ENCODE measurements around the gene IQCK.

Gene IQCK

DNA sequence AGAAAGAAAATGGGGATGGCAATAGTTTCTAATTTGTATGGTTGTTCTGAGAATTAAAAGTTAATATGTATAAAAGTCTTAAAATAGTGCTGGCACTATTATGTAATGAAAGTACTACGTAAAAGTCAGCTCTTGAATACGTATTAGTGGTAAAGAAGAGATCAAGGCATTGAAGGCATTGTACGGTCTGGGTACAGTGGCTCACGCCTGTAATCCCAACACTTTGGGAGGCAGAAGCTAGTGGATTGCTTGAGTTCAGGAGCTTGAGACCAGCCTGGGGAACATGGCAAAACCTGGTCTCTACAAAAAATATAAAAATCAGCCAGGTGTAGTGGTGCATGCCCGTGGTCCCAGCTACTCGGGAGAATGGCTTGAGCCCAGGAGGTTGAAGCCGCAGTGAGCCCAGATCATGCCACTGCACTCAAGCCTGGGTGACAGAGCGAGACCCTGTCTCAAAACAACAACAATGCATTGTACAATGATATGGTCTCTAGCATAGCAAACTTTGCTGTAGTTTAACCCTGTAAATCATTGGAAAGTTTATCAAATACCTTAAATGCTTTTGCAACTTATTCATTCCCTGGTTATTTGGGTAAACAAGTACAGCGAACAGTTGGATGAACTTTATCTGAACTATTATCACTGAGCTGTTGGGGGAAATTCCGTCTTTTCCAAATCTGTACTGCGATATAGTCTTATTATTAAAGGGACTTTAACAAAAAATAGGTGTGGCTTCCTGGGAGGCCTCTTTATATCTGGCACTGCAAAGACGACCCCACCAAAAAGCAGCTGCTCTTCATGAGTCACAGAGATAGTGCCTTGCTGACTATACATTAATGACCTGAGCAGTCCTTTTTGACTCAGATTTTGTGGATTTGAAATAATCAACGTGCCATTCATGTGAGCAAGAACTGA lies 93.0 kb downstream of the IQCK start:
- Histone ChIP-seq H2AFZ (ENCODE audit: low read depth, low read length) (no peak overlapping the region), H3K9me3 (ENCODE audit: low read length) (peaks cover 10% of the 10 kb centered on the region), H3K36me3 (ENCODE audit: insufficient read depth, low read length) (no peaks in the 10 kb centered on the region), H3K27me3 (ENCODE audit: insufficient read depth, low read length) (no peaks in the 10 kb centered on the region), H3K4me3 (ENCODE audit: low read length) (no peak overlapping the region), H3K4me1 (ENCODE audit: insufficient read depth, low read length) (no peaks in the 10 kb centered on the region)

DNA sequence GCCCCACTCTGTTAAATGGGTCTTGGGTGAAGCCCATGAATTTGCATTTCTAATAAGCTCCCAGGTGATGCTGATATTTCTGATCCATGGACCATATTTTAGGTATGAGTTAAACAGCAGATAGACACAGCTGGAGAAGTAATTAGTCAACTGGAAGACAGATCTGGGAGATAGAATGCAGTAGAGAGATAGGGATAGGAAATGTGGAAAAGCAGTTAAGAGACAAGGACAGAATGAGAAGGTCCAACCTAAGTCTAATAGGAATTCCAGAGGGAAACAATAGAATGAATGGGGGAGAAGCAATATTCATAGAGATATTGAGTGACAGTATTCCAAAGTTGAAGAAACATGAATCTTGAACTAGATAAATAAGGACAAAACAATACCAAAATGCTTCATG lies 94.9 kb downstream of the IQCK start:
- no peaks in the 10 kb centered on the region for H3K27me3 ChIP-seq (ENCODE audit: insufficient read depth, low read length)
- no peaks in the 10 kb centered on the region for H3K36me3 ChIP-seq (ENCODE audit: insufficient read depth, low read length)
- no peak overlapping the region for H3K4me3 ChIP-seq (ENCODE audit: low read length)
- no peak overlapping the region for H2AFZ ChIP-seq (ENCODE audit: low read depth, low read length)
- peaks cover 4% of the 10 kb centered on the region for H3K9me3 ChIP-seq (ENCODE audit: low read length)
- H3K4me1 ChIP-seq (ENCODE audit: insufficient read depth, low read length) = no peaks in the 10 kb centered on the region

DNA sequence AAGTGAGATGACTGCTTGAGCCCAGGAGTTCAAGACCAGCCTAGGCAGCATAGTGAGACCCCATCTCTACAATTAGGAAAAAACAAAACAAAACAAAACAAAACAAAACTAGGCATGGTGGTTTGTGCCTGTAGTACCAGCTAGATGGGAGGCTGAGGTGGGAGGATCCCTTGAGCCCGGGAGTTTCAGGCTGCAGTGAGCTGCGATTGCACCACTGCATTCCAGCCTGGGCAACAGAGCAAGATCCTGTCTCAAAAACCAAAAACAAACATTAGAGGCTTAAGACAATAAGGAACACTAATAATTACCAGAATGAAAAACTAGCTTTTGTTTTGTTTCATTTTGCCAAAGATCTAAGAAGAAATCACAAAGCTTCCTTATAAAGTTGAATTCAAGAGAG lies 97.3 kb downstream of the IQCK start:
- Histone ChIP-seq H3K27me3 (ENCODE audit: insufficient read depth, low read length) (no peaks in the 10 kb centered on the region), H3K4me3 (ENCODE audit: low read length) (no peak overlapping the region), H2AFZ (ENCODE audit: low read depth, low read length) (no peak overlapping the region)

DNA sequence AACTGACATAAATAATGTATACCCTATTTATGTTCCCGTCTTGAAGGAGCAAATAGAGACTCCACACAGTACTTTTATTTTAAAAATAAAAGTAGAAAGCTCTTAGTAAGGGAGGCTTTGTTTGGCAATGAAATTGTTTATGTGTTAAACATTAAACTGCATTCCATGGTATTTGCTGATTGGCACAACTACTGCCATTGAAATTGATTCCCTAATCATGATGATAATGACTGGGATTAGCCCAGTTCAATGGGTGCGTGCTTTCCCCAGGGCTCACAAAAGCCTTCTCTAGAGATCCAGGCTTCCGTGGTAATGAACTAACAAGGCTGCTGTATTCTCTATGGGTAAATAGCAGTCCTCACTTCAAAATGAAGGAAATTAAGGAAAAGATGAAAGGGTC lies 99.1 kb downstream of the IQCK start:
- H3K4me1 ChIP-seq (ENCODE audit: insufficient read depth, low read length) = no peaks in the 10 kb centered on the region
- H2AFZ ChIP-seq (ENCODE audit: low read depth, low read length) = no peak overlapping the region
- H3K27me3 ChIP-seq (ENCODE audit: insufficient read depth, low read length) = no peaks in the 10 kb centered on the region
- no peak overlapping the region for H3K4me3 ChIP-seq (ENCODE audit: low read length)
- no peaks in the 10 kb centered on the region for H3K36me3 ChIP-seq (ENCODE audit: insufficient read depth, low read length)
- H3K9me3 ChIP-seq (ENCODE audit: low read length) = peaks cover 4% of the 10 kb centered on the region

More for the DNA sequence above, 97.3 kb downstream of the IQCK start:
- Histone ChIP-seq H3K9me3 (ENCODE audit: low read length) (peaks cover 4% of the 10 kb centered on the region), H3K4me1 (ENCODE audit: insufficient read depth, low read length) (no peaks in the 10 kb centered on the region), H3K36me3 (ENCODE audit: insufficient read depth, low read length) (no peaks in the 10 kb centered on the region)

DNA sequence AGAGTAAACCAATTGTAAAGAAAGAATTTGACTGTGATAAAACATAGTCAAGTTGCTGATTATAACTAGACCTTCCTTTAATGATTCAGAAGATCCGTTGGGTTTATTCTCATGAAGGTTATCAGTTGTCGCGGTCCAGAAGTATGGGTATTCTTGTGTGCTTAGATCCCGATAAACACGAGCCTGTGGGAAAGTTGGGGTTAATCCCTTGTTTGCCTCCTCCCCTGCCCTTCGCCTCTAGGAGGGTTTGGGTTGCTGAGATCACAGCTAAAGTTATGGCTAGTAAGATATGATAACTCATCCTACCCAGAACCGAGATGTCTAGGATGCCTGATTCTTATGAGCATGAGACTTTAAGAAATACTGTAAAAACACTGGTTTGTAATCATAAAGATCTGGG lies 99.8 kb downstream of the IQCK start:
- H3K36me3 ChIP-seq (ENCODE audit: insufficient read depth, low read length) = no peaks in the 10 kb centered on the region
- H3K4me3 ChIP-seq (ENCODE audit: low read length) = no peak overlapping the region
- no peaks in the 10 kb centered on the region for H3K27me3 ChIP-seq (ENCODE audit: insufficient read depth, low read length)
- no peak overlapping the region for H2AFZ ChIP-seq (ENCODE audit: low read depth, low read length)
- H3K9me3 ChIP-seq (ENCODE audit: low read length) = peaks cover 3% of the 10 kb centered on the region
- no peaks in the 10 kb centered on the region for H3K4me1 ChIP-seq (ENCODE audit: insufficient read depth, low read length)

DNA sequence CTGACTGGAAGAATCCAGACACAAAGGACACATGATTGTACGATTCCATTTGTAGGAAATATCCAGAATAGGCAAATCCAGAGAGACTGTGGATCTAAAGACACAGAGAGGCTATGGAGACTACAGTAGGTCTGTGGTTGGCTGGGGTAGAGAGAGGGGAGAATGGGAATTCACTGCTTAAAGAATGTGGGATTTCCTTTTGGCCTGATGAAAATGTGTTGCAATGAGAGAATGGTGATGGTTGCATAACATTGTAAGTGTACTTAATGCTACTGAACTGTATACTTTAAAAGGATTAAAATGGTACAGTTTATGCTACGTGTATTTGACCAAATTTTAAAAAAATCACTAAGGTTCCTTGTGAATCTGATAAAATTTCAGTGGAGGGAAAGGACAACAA lies 104.5 kb downstream of the IQCK start:
- no peaks in the 10 kb centered on the region for H3K9me3 ChIP-seq (ENCODE audit: low read length)
- peaks cover 3% of the 10 kb centered on the region for H3K4me1 ChIP-seq (ENCODE audit: insufficient read depth, low read length)
- no peaks in the 10 kb centered on the region for H3K27me3 ChIP-seq (ENCODE audit: insufficient read depth, low read length)
- no peak overlapping the region for H3K4me3 ChIP-seq (ENCODE audit: low read length)
- H3K36me3 ChIP-seq (ENCODE audit: insufficient read depth, low read length) = peaks cover 2% of the 10 kb centered on the region
- no peak overlapping the region for H2AFZ ChIP-seq (ENCODE audit: low read depth, low read length)

DNA sequence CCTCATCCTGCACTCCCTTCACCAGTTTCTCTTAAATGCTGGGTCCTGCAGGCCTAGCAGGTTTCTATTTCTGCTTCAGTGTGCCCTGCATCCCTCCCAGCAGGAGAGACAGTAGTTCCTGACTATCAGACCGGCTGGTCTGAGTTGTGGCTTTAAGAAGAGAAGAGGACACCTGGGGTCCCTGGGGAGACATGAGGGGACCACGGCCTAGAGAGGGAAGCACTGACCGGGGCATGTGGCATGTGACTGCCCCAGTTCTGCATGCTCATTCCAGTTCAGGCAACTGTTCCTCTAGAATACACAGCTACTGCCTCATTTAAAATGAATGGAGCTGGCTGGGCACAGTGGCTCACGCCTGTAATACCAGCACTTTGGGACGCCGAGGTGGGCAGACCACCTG lies 105.3 kb downstream of the IQCK start:
- Histone ChIP-seq H3K4me1 (ENCODE audit: insufficient read depth, low read length) (peaks cover 3% of the 10 kb centered on the region), H3K27me3 (ENCODE audit: insufficient read depth, low read length) (no peaks in the 10 kb centered on the region), H3K36me3 (ENCODE audit: insufficient read depth, low read length) (peaks cover 2% of the 10 kb centered on the region), H3K9me3 (ENCODE audit: low read length) (no peaks in the 10 kb centered on the region), H2AFZ (ENCODE audit: low read depth, low read length) (no peak overlapping the region), H3K4me3 (ENCODE audit: low read length) (no peak overlapping the region)

DNA sequence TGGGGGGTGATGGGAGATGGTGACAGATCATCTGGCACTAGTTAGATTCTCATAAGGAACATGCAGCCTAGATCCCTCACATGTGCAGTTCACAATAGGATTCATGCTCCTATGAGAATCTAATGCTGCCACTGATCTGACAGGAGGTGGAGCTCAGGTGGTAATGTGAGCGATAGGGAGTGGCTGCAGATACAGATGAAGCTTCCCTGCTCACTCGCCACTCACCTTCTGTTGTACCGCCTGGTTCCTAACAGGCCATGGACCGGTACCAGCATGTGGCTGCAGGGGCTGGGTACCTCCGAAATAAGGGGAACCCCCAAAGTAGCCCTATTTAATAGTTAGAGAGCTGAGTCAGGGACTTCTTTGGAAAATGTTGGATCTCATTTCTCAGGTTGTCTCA lies 106.1 kb downstream of the IQCK start:
- Histone ChIP-seq H3K9me3 (ENCODE audit: low read length) (no peaks in the 10 kb centered on the region), H3K4me3 (ENCODE audit: low read length) (no peak overlapping the region), H3K4me1 (ENCODE audit: insufficient read depth, low read length) (peaks cover 3% of the 10 kb centered on the region), H3K36me3 (ENCODE audit: insufficient read depth, low read length) (peaks cover 4% of the 10 kb centered on the region), H2AFZ (ENCODE audit: low read depth, low read length) (no peak overlapping the region), H3K27me3 (ENCODE audit: insufficient read depth, low read length) (no peaks in the 10 kb centered on the region)

DNA sequence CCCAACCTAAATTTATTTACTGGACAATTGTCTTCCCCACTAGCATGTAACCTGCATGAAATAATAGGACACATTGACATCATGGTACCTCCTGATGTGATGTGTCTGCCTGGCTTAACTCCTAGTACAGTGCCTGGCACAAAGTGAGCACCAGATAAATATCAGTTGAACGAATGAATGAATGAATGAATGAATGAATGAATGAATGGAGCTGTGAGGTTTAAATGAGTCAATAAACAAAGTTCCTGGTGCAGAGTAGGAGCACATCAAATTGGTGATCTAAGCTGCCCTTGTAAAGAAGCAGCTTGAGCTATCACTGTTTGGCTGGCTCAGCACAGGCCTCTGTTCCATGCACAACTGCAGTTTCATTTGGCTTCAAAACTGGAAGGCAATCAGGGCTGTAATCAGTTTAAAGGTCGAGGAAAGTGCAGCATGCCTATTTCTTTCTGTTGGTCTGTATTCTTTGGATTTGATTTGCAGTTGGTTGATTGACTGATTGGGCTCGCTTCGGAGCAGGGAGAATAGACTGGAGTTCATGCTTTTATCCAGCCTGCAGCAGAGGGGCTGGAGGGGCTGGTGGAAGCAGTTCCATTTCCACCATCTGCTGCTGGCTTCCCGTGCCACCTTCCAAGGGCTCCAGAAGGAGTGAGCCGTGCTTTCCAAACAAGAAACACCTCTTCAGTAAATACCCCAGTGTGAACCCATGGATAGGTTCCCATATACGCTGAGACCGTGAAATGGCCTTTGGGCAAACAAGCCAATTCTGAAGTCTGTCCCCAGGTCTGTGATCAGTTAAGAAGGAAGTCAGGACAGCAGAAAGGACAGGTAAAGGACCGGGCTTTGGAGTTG lies 112.0 kb downstream of the IQCK start:
- Histone ChIP-seq H3K27me3 (ENCODE audit: insufficient read depth, low read length) (no peaks in the 10 kb centered on the region), H3K36me3 (ENCODE audit: insufficient read depth, low read length) (peaks cover 8% of the 10 kb centered on the region), H3K4me3 (ENCODE audit: low read length) (no peak overlapping the region), H3K9me3 (ENCODE audit: low read length) (no peaks in the 10 kb centered on the region), H3K4me1 (ENCODE audit: insufficient read depth, low read length) (peaks cover 3% of the 10 kb centered on the region), H2AFZ (ENCODE audit: low read depth, low read length) (no peak overlapping the region)

DNA sequence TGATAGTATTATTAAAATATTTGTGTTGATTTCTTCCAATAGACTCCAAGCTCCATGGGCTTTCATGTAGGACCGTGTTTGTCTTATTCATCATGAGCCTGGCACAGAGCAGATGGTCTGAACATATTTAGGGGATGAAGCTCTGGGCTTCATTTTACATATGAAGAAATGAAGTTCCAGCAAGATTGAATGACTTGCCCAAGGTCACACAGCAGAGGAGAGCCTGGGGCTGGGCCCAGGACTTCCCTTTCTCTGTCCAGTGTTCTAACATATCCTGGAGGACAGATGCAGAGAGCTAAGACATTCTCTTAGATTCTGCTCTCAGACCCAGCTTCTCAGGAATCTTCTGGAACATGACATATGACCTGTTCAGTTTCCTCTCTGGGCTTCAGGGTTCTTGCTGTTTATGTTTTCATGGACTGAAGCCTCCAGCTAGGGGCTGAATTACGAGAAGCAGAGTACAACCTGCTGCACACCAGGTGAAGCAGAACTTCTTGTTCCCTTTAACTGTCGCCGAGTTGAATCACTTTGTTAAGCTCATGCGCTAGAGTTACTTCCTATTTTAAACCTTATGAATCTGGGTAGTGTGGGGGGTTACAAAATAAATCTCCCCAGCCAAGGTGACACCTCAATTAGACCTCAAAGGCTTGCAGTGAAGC lies 113.0 kb downstream of the IQCK start:
- Histone ChIP-seq H3K27me3 (ENCODE audit: insufficient read depth, low read length) (no peaks in the 10 kb centered on the region), H3K4me1 (ENCODE audit: insufficient read depth, low read length) (peaks cover 3% of the 10 kb centered on the region), H3K9me3 (ENCODE audit: low read length) (no peaks in the 10 kb centered on the region), H3K4me3 (ENCODE audit: low read length) (no peak overlapping the region), H3K36me3 (ENCODE audit: insufficient read depth, low read length) (peaks cover 8% of the 10 kb centered on the region), H2AFZ (ENCODE audit: low read depth, low read length) (no peak overlapping the region)

DNA sequence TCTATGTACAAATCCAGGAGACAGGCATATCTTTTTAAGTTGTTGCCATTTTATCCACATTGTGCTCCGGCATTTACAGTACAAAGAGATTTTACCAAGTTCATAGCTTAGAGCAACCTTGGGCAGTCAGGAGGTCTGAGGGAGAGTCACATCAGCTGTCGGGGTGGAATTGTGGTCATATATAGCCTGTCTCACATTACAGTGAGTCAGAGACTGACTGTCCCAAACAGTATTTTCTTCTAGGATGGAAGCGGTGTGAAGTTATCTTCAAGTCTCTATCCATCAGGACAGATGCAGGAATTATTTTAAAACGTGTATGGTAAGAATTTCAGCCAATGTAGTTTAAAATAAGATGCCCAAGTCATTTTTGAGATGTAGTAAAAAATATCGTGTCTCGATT lies 113.6 kb downstream of the IQCK start:
- Histone ChIP-seq H3K36me3 (ENCODE audit: insufficient read depth, low read length) (peaks cover 8% of the 10 kb centered on the region), H2AFZ (ENCODE audit: low read depth, low read length) (no peak overlapping the region), H3K9me3 (ENCODE audit: low read length) (no peaks in the 10 kb centered on the region), H3K27me3 (ENCODE audit: insufficient read depth, low read length) (no peaks in the 10 kb centered on the region), H3K4me1 (ENCODE audit: insufficient read depth, low read length) (peaks cover 3% of the 10 kb centered on the region), H3K4me3 (ENCODE audit: low read length) (no peak overlapping the region)

DNA sequence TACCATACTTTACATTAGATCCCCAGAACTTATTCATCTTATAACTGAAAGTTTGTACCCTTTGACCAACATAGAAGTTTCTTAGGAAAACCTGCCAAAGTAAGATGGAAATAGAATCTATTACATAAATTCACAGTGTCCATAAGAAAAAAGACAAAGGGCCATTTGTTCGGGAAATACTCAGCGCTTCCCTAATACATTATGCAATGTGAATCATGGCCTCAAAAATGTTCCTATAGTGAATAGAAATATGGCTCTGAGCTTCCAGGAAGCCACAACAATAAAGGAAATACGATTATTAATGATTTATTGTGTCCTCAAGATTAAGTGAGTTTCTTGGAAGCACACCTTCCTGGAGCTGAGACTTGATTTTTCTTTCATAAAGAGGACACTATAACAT lies 115.1 kb downstream of the IQCK start:
- H3K4me3 ChIP-seq (ENCODE audit: low read length) = no peak overlapping the region
- peaks cover 6% of the 10 kb centered on the region for H3K36me3 ChIP-seq (ENCODE audit: insufficient read depth, low read length)
- H3K4me1 ChIP-seq (ENCODE audit: insufficient read depth, low read length) = peaks cover 6% of the 10 kb centered on the region
- no peaks in the 10 kb centered on the region for H3K9me3 ChIP-seq (ENCODE audit: low read length)
- no peak overlapping the region for H2AFZ ChIP-seq (ENCODE audit: low read depth, low read length)
- no peaks in the 10 kb centered on the region for H3K27me3 ChIP-seq (ENCODE audit: insufficient read depth, low read length)

DNA sequence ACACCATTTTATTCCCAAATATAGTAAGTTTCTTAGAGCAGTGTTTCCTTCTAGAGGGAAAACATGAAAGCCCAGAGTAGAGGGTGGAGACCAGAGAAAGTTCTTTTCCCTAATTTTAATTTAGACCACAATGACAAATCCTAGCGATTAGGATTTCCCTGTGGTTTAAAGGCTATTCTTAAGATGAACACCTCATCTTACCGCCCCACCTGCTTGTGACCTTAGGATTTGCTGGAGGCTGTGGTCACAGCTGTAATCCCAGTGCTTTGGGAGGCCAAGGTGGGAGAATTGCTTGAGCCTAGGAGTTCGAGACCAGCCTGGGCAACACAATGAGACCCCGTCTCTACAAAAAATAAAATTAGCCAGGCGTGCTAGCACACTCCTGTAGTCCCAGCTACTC lies 115.5 kb downstream of the IQCK start:
- Histone ChIP-seq H3K4me3 (ENCODE audit: low read length) (no peak overlapping the region), H3K27me3 (ENCODE audit: insufficient read depth, low read length) (no peaks in the 10 kb centered on the region), H3K36me3 (ENCODE audit: insufficient read depth, low read length) (peaks cover 5% of the 10 kb centered on the region), H3K9me3 (ENCODE audit: low read length) (no peaks in the 10 kb centered on the region), H3K4me1 (ENCODE audit: insufficient read depth, low read length) (peaks cover 7% of the 10 kb centered on the region), H2AFZ (ENCODE audit: low read depth, low read length) (no peak overlapping the region)

Measured in neuron (in vitro differentiated cells).